ENCODE results near the gene PRKN. TPM values are rescaled to one million over a fixed set of nuclear protein-coding genes. Genes with fewer than 3 reads are reported as not detected.

Gene PRKN
- total RNA-seq, 1 experiment from 2014 or later, result 1.1 TPM

DNA sequence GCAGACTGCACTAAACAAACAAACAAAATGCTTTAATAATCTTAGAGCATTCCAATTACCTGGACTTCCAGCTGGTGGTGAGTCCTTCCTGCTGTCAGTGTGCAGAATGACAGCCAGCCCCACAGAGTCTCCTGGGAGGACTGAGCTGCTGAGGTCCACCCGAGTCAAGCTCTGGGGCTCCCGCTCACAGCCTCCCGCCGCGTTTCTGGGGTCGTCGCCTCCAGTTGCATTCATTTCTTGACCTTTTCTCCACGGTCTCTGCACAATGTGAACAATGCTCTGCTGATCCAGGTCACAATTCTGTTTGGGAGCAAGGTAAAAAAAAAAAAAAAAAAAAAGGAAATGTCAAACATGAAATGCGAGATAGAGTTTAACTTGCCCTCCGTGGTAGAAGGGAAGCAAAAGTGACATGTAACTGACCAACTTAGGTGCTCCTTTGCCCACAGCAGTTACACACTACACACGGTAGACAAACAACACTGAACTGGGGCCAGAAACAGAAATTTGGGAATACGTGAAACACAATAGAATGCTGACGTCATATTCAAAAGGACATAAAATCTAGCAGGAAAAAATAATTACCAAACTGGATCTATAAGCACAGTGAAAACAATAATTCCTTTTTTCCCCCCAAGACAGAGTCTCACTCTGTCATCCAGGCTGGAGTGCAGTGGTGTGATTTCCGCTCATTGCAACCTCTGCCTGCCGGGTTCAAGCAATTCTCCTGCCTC, 464.9 kb downstream of the PRKN start:
- DNase-seq (ENCODE audit: low read depth), result peak; percentile 18
- in situ Hi-C loops (cut with HindIII; ENCODE audit: low pct_unique_long_range_greater_than_20kb, low sequenced_read_pairs), result no loop called here

GRCh38 chr6:162261598-162261997, 466.0 kb downstream of the PRKN start:
- no peak for DNase-seq (ENCODE audit: low read depth)

DNA sequence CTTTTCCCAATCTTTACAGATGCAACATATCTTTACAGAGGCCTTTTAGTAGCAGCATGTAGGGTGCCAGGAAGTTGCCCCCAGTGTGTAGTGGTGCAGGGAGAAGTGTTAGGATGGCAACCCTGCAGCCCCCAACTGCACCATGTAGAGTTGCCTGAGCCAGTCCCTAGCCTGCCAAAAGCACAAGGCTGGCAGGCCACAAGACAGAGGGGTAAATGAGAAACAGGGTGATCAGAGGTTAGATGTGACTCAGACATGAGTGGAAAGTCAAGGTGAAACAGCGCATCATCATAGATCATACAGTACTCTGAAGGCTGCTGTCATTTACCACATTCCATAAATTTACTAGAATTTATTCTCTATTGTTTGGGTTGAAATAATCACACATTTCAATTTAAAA, 467.5 kb downstream of the PRKN start:
- in situ Hi-C loops (cut with HindIII; ENCODE audit: low pct_unique_long_range_greater_than_20kb, low sequenced_read_pairs), result no loop called here
- no peak for DNase-seq (ENCODE audit: low read depth)

More at GRCh38 chr6:162261598-162261997, 466.0 kb downstream of the PRKN start:
- in situ Hi-C loops (cut with HindIII; ENCODE audit: low pct_unique_long_range_greater_than_20kb, low sequenced_read_pairs), result no loop called here

- in situ Hi-C loops (cut with HindIII; ENCODE audit: low pct_unique_long_range_greater_than_20kb, low sequenced_read_pairs), result no loop called here
- no peak for DNase-seq (ENCODE audit: low read depth)
Observed at GRCh38 chr6:162258647-162259046, 468.9 kb downstream of the PRKN start.

DNA sequence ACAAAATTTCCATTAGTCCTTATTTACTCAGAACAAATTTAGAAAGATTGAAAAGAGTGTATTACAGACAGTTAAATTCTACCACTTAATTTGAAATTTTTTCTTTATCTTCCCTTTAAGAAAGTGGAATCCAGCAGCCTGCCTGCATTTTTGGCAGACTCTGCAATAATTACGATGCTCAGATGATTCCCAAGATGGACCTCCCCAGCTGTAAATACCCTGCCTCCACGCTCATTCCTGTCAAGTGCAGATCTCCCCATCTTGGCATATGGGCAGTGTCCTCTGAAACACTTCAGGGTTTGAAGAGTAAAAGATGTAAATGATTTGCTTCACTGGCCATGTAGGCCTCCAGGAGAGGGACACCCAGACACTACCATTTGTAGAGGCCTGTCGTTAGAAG, 471.2 kb downstream of the PRKN start:
- in situ Hi-C loops (cut with HindIII; ENCODE audit: low pct_unique_long_range_greater_than_20kb, low sequenced_read_pairs), result no loop called here
- no peak for DNase-seq (ENCODE audit: low read depth)

DNA sequence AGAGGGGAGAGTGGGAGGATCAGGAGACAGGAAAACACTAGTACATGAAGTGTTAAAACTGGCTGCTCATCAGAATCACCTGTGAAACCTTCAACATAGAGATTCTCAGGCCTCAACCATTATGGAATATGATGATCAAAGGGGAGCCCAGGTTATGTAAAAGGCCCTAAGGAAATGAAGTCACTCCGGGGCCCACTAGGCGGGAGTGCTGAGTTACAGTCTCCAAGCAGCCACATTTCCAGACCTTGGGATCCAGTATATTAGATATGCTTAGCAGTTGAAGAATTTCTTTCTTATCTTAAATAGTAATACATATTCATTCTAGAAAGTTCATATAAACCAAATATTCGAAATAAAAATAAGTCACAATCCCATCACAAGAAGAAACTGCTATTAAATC, 476.3 kb downstream of the PRKN start:
- in situ Hi-C loops (cut with HindIII; ENCODE audit: low pct_unique_long_range_greater_than_20kb, low sequenced_read_pairs), result no loop called here
- DNase-seq (ENCODE audit: low read depth), result no peak

DNA sequence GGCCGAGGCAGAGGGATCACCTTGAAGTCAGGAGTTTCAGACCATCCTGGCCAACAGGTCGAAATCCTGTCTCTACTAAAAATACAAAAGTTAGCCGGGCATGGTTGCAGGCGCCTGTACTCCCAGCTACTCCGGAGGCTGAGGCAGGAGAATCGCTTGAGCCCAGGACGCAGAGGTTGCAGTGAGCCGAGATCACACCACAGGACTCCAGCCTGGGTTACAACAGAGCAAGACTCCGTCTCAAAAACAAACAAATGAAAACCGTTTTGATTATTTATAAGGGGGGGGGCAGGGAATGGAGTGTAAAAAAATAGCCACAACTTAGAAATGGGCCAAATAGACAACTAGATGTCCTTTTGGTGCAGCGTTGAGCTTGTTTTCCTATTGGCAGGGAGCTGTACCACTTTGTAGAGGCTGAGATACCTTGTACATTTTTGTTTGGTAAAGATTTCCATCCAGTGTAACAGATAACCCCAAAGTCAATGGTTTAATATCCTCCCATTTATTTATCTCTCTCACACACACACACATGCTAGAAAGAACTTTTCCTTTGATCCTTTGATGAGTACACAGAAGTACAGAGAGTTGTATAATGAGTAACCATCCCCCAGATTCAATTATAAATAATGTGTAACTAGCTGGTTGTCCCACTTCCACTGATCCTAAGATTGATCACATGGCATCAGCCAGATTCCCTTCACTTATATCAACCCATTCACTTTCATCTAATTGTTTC, 477.5 kb downstream of the PRKN start:
- no peak for DNase-seq (ENCODE audit: low read depth)
- in situ Hi-C loops (cut with HindIII; ENCODE audit: low pct_unique_long_range_greater_than_20kb, low sequenced_read_pairs), result no loop called here

DNA sequence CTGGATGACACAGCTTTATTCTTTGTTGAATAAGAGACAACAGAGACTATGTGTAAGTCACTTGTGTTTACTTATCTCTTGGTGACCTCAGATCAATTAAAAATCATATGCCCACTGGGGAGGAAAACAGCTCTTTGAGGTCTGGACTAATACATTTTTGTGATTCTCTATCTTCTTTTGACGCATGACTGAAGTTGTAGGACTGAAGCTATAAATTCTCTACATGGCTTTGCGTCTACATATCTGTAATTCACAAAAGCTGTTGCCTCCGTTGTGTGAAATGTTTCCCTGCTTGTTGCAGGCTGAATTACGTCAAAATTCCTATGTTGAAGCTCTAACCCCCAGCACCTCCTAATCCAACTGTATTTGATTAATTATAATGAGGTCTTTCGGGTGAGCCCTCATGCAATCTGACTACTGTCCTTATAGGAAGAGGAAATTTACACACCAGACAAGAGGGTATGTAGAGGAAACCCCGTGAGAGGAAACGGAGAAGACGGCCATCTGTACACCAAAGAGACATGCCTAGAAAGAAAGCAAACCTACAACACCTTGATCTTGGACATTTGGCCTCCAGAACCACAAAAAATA, 481.6 kb downstream of the PRKN start:
- peak; percentile 1 for DNase-seq (ENCODE audit: low read depth)
- in situ Hi-C loops (cut with HindIII; ENCODE audit: low pct_unique_long_range_greater_than_20kb, low sequenced_read_pairs), result no loop called here

- in situ Hi-C loops (cut with HindIII; ENCODE audit: low pct_unique_long_range_greater_than_20kb, low sequenced_read_pairs), result no loop called here
- DNase-seq (ENCODE audit: low read depth), result no peak
Observed at GRCh38 chr6:162244031-162244430, 483.5 kb downstream of the PRKN start.

GRCh38 chr6:162242915-162243314, 484.7 kb downstream of the PRKN start:
- in situ Hi-C loops (cut with HindIII; ENCODE audit: low pct_unique_long_range_greater_than_20kb, low sequenced_read_pairs), result no loop called here
- no peak for DNase-seq (ENCODE audit: low read depth)

- in situ Hi-C loops (cut with HindIII; ENCODE audit: low pct_unique_long_range_greater_than_20kb, low sequenced_read_pairs), result no loop called here
- DNase-seq (ENCODE audit: low read depth), result no peak
Observed at GRCh38 chr6:162239330-162239729, 488.2 kb downstream of the PRKN start.

- in situ Hi-C loops (cut with HindIII; ENCODE audit: low pct_unique_long_range_greater_than_20kb, low sequenced_read_pairs), result no loop called here
- DNase-seq (ENCODE audit: low read depth), result no peak
Observed at GRCh38 chr6:162238675-162239074, 488.9 kb downstream of the PRKN start.

DNA sequence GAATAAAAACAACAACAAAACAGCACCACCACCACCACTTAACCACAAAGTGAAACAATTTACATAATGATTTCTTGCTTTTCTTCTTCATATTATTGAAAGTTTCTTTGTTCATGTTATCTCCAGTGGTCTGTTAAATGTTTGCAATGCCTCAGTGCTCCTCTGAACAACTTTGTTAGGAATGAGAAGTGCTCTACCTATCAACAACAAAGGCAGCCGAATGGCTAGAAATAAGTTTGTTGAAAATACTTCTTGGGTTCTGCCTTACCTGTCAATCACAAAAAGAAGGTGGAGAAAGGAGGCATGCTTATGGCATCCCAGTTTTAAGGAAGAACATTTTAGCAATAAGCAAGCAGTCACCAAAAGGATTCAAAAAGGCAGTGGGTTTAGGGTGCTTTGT, 490.2 kb downstream of the PRKN start:
- no peak for DNase-seq (ENCODE audit: low read depth)
- in situ Hi-C loops (cut with HindIII; ENCODE audit: low pct_unique_long_range_greater_than_20kb, low sequenced_read_pairs), result no loop called here

- no peak for DNase-seq (ENCODE audit: low read depth)
- in situ Hi-C loops (cut with HindIII; ENCODE audit: low pct_unique_long_range_greater_than_20kb, low sequenced_read_pairs), result no loop called here
Observed at GRCh38 chr6:162234631-162235030, 492.9 kb downstream of the PRKN start.

- in situ Hi-C loops (cut with HindIII; ENCODE audit: low pct_unique_long_range_greater_than_20kb, low sequenced_read_pairs), result no loop called here
- DNase-seq (ENCODE audit: low read depth), result no peak
Observed at GRCh38 chr6:162230147-162230752, 497.3 kb downstream of the PRKN start.

- in situ Hi-C loops (cut with HindIII; ENCODE audit: low pct_unique_long_range_greater_than_20kb, low sequenced_read_pairs), result no loop called here
- no peak for DNase-seq (ENCODE audit: low read depth)
Observed at GRCh38 chr6:162229093-162229492, 498.5 kb downstream of the PRKN start.

DNA sequence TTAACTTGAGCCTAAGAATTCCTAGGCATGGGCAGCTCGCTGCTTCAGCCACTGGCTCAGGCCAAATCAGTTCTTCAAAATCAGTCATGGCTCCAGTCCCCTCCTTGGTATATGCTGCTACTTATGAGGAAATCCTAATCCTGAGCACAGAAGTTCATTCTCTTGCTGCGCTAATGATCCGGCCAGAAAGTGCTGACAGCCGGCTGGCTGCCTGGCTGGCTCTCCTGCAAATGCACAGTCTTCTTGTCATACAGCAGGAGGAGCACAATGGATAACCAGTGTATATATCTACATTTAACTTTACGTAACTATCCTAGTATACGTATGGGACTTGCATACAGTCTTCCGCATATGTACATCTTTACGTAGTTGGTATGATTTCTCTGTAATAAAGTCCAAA, 500.8 kb downstream of the PRKN start:
- DNase-seq (ENCODE audit: low read depth), result no peak
- in situ Hi-C loops (cut with HindIII; ENCODE audit: low pct_unique_long_range_greater_than_20kb, low sequenced_read_pairs), result no loop called here

DNA sequence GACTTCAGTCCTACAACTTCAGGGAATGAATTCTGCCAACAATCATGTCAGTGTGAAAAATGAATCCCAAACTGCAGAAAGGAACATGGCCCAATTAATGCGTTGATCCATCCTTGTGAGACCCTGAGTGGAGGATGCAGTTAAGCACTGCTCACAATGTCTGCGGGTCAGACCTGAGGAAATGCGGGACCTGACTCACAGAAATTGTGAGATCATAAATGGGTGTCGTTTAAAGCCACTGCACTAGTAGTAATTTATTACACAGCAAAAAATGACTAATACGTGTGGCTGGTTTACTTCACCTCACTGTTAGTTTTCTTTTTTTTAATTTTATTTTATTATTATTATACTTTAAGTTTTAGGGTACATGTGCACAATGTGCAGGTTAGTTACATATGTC, 505.0 kb downstream of the PRKN start:
- no peak for DNase-seq (ENCODE audit: low read depth)

GRCh38 chr6:162220876-162221275, 506.7 kb downstream of the PRKN start:
- in situ Hi-C loops (cut with HindIII; ENCODE audit: low pct_unique_long_range_greater_than_20kb, low sequenced_read_pairs), result no loop called here
- DNase-seq (ENCODE audit: low read depth), result no peak

More for the DNA sequence above, 505.0 kb downstream of the PRKN start:
- in situ Hi-C loops (cut with HindIII; ENCODE audit: low pct_unique_long_range_greater_than_20kb, low sequenced_read_pairs), result no loop called here
